ENCODE measurements around the gene GPR89A.
"Not testable (repeated sequence)": the region's sequence is repeated elsewhere in the genome, so short reads cannot be mapped to it uniquely, and the experiment has no call there.

GRCh38 chr1:145607289-145607688 lies 499 bp upstream of the GPR89A start:
- not testable (repeated sequence) for TF ChIP-seq CTCF (conservative IDR thresholded peaks at IDR 0.05 in 1 of 2, IDR thresholded peaks at IDR 0.05 in 1 of 2; ENCODE audit: low read depth in 1 of 2, low read length in 2 of 2); EZH2 (IDR thresholded peaks at IDR 0.05; ENCODE audit: low read length, missing control alignments)

Measured in fibroblast of lung (primary cell).